ENCODE results near the gene OR5B3. TPM values are rescaled to one million over a fixed set of nuclear protein-coding genes. Genes with fewer than 3 reads are reported as not detected.

OR5B3 gene
- total RNA-seq, 4 donors from 2014 or later = not detected

DNA sequence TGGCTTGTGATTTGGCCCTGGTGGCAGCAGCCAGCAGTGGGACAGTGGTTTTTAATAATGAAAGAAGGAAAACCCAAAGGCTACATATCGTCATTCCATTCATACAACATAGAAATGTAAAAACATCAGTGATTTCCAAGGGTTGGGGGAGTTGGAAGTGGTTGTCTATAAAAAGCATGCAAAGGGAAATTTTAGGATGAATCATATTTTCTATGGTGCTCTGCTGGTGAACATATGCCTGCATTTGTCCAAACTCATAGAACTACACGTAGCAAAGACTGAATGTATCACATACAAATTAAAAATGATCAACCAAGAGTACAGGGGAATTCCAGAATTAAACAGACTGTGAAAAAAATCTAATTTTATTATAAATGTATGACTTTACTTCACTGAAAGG is 11.1 kb downstream of the OR5B3 start:
- 63 to 77% methylated on average over 2 of the region's 2 CpGs for WGBS, 2 donors
- Histone ChIP-seq H3K4me3 (replicated peaks in 1 of 3) (no peak overlapping the region), H3K36me3 (no peaks in the 10 kb centered on the region), H3K4me1 (no peaks in the 10 kb centered on the region), H3K9me3 (no peaks in the 10 kb centered on the region), H3K27ac (no peak overlapping the region), H3K27me3 (no peaks in the 10 kb centered on the region)
- no peak for DNase-seq
- TF ChIP-seq POLR2A (IDR thresholded peaks at IDR 0.05) = no peak
- TF ChIP-seq, protein P1, sequence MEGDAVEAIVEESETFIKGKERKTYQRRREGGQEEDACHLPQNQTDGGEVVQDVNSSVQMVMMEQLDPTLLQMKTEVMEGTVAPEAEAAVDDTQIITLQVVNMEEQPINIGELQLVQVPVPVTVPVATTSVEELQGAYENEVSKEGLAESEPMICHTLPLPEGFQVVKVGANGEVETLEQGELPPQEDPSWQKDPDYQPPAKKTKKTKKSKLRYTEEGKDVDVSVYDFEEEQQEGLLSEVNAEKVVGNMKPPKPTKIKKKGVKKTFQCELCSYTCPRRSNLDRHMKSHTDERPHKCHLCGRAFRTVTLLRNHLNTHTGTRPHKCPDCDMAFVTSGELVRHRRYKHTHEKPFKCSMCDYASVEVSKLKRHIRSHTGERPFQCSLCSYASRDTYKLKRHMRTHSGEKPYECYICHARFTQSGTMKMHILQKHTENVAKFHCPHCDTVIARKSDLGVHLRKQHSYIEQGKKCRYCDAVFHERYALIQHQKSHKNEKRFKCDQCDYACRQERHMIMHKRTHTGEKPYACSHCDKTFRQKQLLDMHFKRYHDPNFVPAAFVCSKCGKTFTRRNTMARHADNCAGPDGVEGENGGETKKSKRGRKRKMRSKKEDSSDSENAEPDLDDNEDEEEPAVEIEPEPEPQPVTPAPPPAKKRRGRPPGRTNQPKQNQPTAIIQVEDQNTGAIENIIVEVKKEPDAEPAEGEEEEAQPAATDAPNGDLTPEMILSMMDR (IDR thresholded peaks at IDR 0.05) = no peak
- intact Hi-C loops (cut with DNase I) = no loop called here

GRCh38 chr11:58394195-58394594 is 12.5 kb downstream of the OR5B3 start:
- no peaks in the 10 kb centered on the region for H3K9me3 ChIP-seq
- intact Hi-C loops (cut with DNase I) = no loop called here
- no peak for DNase-seq
- no peaks in the 10 kb centered on the region for H3K4me1 ChIP-seq
- no peak for TF ChIP-seq POLR2A (IDR thresholded peaks at IDR 0.05)
- TF ChIP-seq, protein P1 (IDR thresholded peaks at IDR 0.05) = no peak
- H3K27me3 ChIP-seq = no peaks in the 10 kb centered on the region
- H3K27ac ChIP-seq = no peak overlapping the region
- H3K36me3 ChIP-seq = no peaks in the 10 kb centered on the region
- no peak overlapping the region for H3K4me3 ChIP-seq (replicated peaks in 1 of 3)

GRCh38 chr11:58392746-58393145 is 13.9 kb downstream of the OR5B3 start:
- no peaks in the 10 kb centered on the region for H3K27me3 ChIP-seq
- intact Hi-C loops (cut with DNase I) = no loop called here
- H3K27ac ChIP-seq = no peak overlapping the region
- TF ChIP-seq, protein P1 (IDR thresholded peaks at IDR 0.05) = no peak
- TF ChIP-seq POLR2A (IDR thresholded peaks at IDR 0.05) = no peak
- H3K4me3 ChIP-seq (replicated peaks in 1 of 3) = no peak overlapping the region
- DNase-seq = no peak
- no peaks in the 10 kb centered on the region for H3K9me3 ChIP-seq
- 37 to 39% methylated on average over 1 of the region's 1 CpG for WGBS, 2 donors
- no peaks in the 10 kb centered on the region for H3K36me3 ChIP-seq
- H3K4me1 ChIP-seq = no peaks in the 10 kb centered on the region

GRCh38 chr11:58391879-58392278 is 14.8 kb downstream of the OR5B3 start:
- Histone ChIP-seq H3K9me3 (no peaks in the 10 kb centered on the region), H3K27me3 (no peaks in the 10 kb centered on the region), H3K4me1 (no peaks in the 10 kb centered on the region), H3K27ac (no peak overlapping the region), H3K4me3 (replicated peaks in 1 of 3) (no peak overlapping the region), H3K36me3 (no peaks in the 10 kb centered on the region)
- DNase-seq = no peak
- no peak for TF ChIP-seq POLR2A (IDR thresholded peaks at IDR 0.05)
- TF ChIP-seq, protein P1 (IDR thresholded peaks at IDR 0.05) = no peak
- 90 to 93% methylated on average over 1 of the region's 1 CpG for WGBS, 2 donors
- intact Hi-C loops (cut with DNase I) = no loop called here

GRCh38 chr11:58390551-58391063 is 16.1 kb downstream of the OR5B3 start:
- H3K9me3 ChIP-seq = no peaks in the 10 kb centered on the region
- no peak for DNase-seq
- intact Hi-C loops (cut with DNase I) = no loop called here
- WGBS, 2 donors = 82 to 90% methylated on average over 6 to 9 of the region's 18 CpGs
- H3K4me3 ChIP-seq (replicated peaks in 1 of 3) = no peak overlapping the region
- TF ChIP-seq, protein P1 (IDR thresholded peaks at IDR 0.05) = no peak
- TF ChIP-seq POLR2A (IDR thresholded peaks at IDR 0.05) = no peak
- H3K27me3 ChIP-seq = no peaks in the 10 kb centered on the region
- H3K27ac ChIP-seq = no peak overlapping the region
- H3K4me1 ChIP-seq = no peaks in the 10 kb centered on the region
- H3K36me3 ChIP-seq = no peaks in the 10 kb centered on the region
